T-cell (primary cell): ENCODE results near the gene AGPAT4. TPM values are rescaled to one million over a fixed set of nuclear protein-coding genes. Genes with fewer than 3 reads are reported as not detected.

ENCODE experiments used
- ATAC-seq, 4 experiments: fragments of 200-7000 bp in 3 of 4; fragments of 150-1000 bp in 1 of 4; cut with Tn5 transposase; replicated peaks in 1 of 4; 1 replicate in 3 of 4; 2 replicates in 1 of 4; pipeline ENCODE4 v1.10.0; 2021; ENCODE audit warnings: moderate library complexity in 3 of 4, mild to moderate bottlenecking in 2 of 4, moderate number of reproducible peaks in 1 of 4
- CTCF ChIA-PET, 2 donors: fragments of 300-600 bp; sonication (Branson Sonifier 250); formaldehyde crosslinking; loops; one replicate each; lab custom pipeline; 2022; ENCODE audit warnings: antibody characterized with exemption in 2 of 2; lab: Charles Lee
- POLR2A ChIA-PET, 2 donors: fragments of 300-600 bp; sonication (Branson Sonifier 250); formaldehyde crosslinking; loops; one replicate each; lab custom pipeline; 2022; ENCODE audit warnings: antibody characterized with exemption in 2 of 2; lab: Charles Lee
- DNase-seq, 35 experiments: peaks; one replicate each; pipeline versions ENCODE4 v3.0.0 to v3.0.0-alpha.2; 2013 to 2023
- H3K27ac ChIP-seq: one replicate; pipeline ENCODE4 v1.5.1; 2013; ENCODE audit warnings: low read length
- H3K27me3 ChIP-seq, 2 experiments: replicated peaks in 1 of 2; 1 replicate in 1 of 2; 2 replicates in 1 of 2; pipeline versions ENCODE4 v1.6.1 to v1.7.0; 2013; ENCODE audit warnings: low read length in 1 of 2, mixed read lengths in 1 of 2; ENCODE audit not compliant: control insufficient read depth in 2 of 2, insufficient read depth in 2 of 2; ENCODE audit errors: extremely low read depth in 1 of 2
- H3K36me3 ChIP-seq, 2 donors: 1 replicate in 1 of 2; 2 replicates in 1 of 2; pipeline versions ENCODE4 v1.6.1 to v1.7.0; 2013; ENCODE audit warnings: low read length in 1 of 2; ENCODE audit not compliant: control insufficient read depth in 2 of 2, insufficient read depth in 1 of 2; ENCODE audit errors: extremely low read depth in 1 of 2
- H3K4me1 ChIP-seq, 2 experiments: 1 replicate in 1 of 2; 2 replicates in 1 of 2; pipeline versions ENCODE4 v1.6.1 to v1.7.0; 2013; ENCODE audit warnings: low read length in 2 of 2, mixed read lengths in 1 of 2; ENCODE audit not compliant: insufficient read depth in 2 of 2, control insufficient read depth in 1 of 2; ENCODE audit errors: extremely low read depth in 1 of 2
- H3K4me3 ChIP-seq, 2 donors: 1 replicate in 1 of 2; 2 replicates in 1 of 2; pipeline versions ENCODE4 v1.5.1 to v1.7.0; 2013; ENCODE audit warnings: mild to moderate bottlenecking in 2 of 2, low read length in 1 of 2, moderate library complexity in 1 of 2; ENCODE audit not compliant: control insufficient read depth in 1 of 2; ENCODE audit errors: extremely low read depth in 1 of 2
- H3K9me3 ChIP-seq: 2 replicates; pipeline ENCODE4 v1.7.0; 2013
- H3K27ac Mint-ChIP-seq, 2 donors: one replicate each; pipeline ENCODE4 v1.8.0; 2020 to 2021; ENCODE audit warnings: mild to moderate bottlenecking in 2 of 2, mixed read lengths in 2 of 2
- H3K27me3 Mint-ChIP-seq, 2 donors: one replicate each; pipeline ENCODE4 v1.8.0; 2021 to 2022; ENCODE audit warnings: mixed read lengths in 2 of 2
- H3K36me3 Mint-ChIP-seq: one replicate; pipeline ENCODE4 v1.8.0; 2021; ENCODE audit warnings: mixed read lengths
- H3K4me1 Mint-ChIP-seq, 3 donors: one replicate each; pipeline ENCODE4 v1.8.0; 2020 to 2022; ENCODE audit warnings: mixed read lengths in 3 of 3, mild to moderate bottlenecking in 1 of 3
- H3K4me3 Mint-ChIP-seq, 3 donors: one replicate each; pipeline ENCODE4 v1.8.0; 2020 to 2022; ENCODE audit warnings: mild to moderate bottlenecking in 3 of 3, mixed read lengths in 3 of 3, moderate library complexity in 3 of 3
- H3K9me3 Mint-ChIP-seq, 3 donors: one replicate each; pipeline ENCODE4 v1.8.0; 2020 to 2022; ENCODE audit warnings: mixed read lengths in 3 of 3
- WGBS: methylation state at CpG from one replicate; pipeline ENCODE4 v1.1.5; 2013; ENCODE audit warnings: missing lambda C conversion rate; ENCODE audit not compliant: insufficient coverage; 5-methylcytosine and 5-hydroxymethylcytosine counted together
- total RNA-seq, 35 experiments: library from RNA in 6 of 35; stranded (reverse) in 6 of 35; fragments of 120-200 nt in 1 of 35; gene quantifications; one replicate each; pipeline versions ENCODE4 v1.2.1 to v1.2.4 and lab custom pipeline; 2013 to 2026

AGPAT4 gene
- total RNA-seq, 5 donors from 2014 or later (not counting 1 experiment from before 2014, with no cell fraction given), result 5.6 to 15.0 (median 6.3) TPM

GRCh38 chr6:161194374-161194773 is 79.5 kb downstream of the AGPAT4 start:
- Histone ChIP-seq H3K4me3 (no peak overlapping the region), H3K4me1 (no peaks in the 10 kb centered on the region), H3K27ac (no peak overlapping the region), H3K9me3 (no peaks in the 10 kb centered on the region), H3K36me3 (no peaks in the 10 kb centered on the region), H3K27me3 (no peaks in the 10 kb centered on the region)
- ATAC-seq (no peak), DNase-seq (no peak)
- CTCF ChIA-PET, result no interaction called here
- WGBS, result 100% methylated on average over 3 of the region's 4 CpGs
- H3K4me3 Mint-ChIP-seq, result no peak overlapping the region
- H3K27me3 Mint-ChIP-seq, result no peaks in the 10 kb centered on the region
- POLR2A ChIA-PET, result interaction anchor here in 1 of 2 donors (0.5 kb wide), 1 partner anchor 1184 kb away, joined by 3 read pairs; no protein-coding TSS in a partner anchor
- peaks cover 29% of the 10 kb centered on the region for H3K36me3 Mint-ChIP-seq
- H3K27ac Mint-ChIP-seq, result no peak overlapping the region
- H3K4me1 Mint-ChIP-seq, result no peaks in the 10 kb centered on the region
- peaks cover 0 to 14% (median 10%) of the 10 kb centered on the region in 3 donors for H3K9me3 Mint-ChIP-seq

GRCh38 chr6:161192636-161193411 is 81.0 kb downstream of the AGPAT4 start:
- POLR2A ChIA-PET, result interaction anchor here (0.6 kb wide), 2 partner anchors 25 to 69 kb away, joined by 3 to 9 read pairs; no protein-coding TSS in a partner anchor
- H3K4me1 ChIP-seq, result no peaks in the 10 kb centered on the region
- H3K27ac ChIP-seq, result no peak overlapping the region
- H3K4me1 Mint-ChIP-seq, result no peaks in the 10 kb centered on the region
- H3K36me3 Mint-ChIP-seq, result peaks cover 30% of the 10 kb centered on the region
- DNase-seq (no peak), ATAC-seq (no peak)
- H3K4me3 ChIP-seq, result no peak overlapping the region
- no peak overlapping the region for H3K4me3 Mint-ChIP-seq
- CTCF ChIA-PET, result no interaction called here
- no peaks in the 10 kb centered on the region for H3K27me3 Mint-ChIP-seq
- H3K9me3 ChIP-seq, result no peaks in the 10 kb centered on the region
- H3K27ac Mint-ChIP-seq, result no peak overlapping the region
- H3K36me3 ChIP-seq, result no peaks in the 10 kb centered on the region
- no peaks in the 10 kb centered on the region for H3K27me3 ChIP-seq
- peaks cover 0 to 14% (median 10%) of the 10 kb centered on the region in 3 donors for H3K9me3 Mint-ChIP-seq
- no CpG with 5 or more reads among the region's 5 CpGs for WGBS

GRCh38 chr6:161191671-161192070 is 82.2 kb downstream of the AGPAT4 start:
- H3K36me3 ChIP-seq, result no peaks in the 10 kb centered on the region
- no peak for ATAC-seq
- no peak overlapping the region for H3K4me3 Mint-ChIP-seq
- H3K9me3 Mint-ChIP-seq, result peaks cover 0 to 14% (median 10%) of the 10 kb centered on the region in 3 donors
- H3K4me1 ChIP-seq, result no peaks in the 10 kb centered on the region
- ChIA-PET CTCF (no interaction called here), POLR2A (no interaction called here)
- H3K27me3 ChIP-seq, result no peaks in the 10 kb centered on the region
- peaks cover 33% of the 10 kb centered on the region for H3K36me3 Mint-ChIP-seq
- no peak overlapping the region for H3K27ac Mint-ChIP-seq
- no peak overlapping the region for H3K4me3 ChIP-seq
- DNase-seq, result no peak
- H3K27me3 Mint-ChIP-seq, result no peaks in the 10 kb centered on the region
- no peak overlapping the region for H3K27ac ChIP-seq
- no peaks in the 10 kb centered on the region for H3K9me3 ChIP-seq
- H3K4me1 Mint-ChIP-seq, result peaks cover 0 to 7% (median 0%) of the 10 kb centered on the region in 3 donors

- Mint-ChIP-seq H3K4me1 (peaks cover 0 to 14% (median 2%) of the 10 kb centered on the region in 3 donors), H3K27ac (no peak overlapping the region), H3K9me3 (peaks cover 0 to 14% (median 10%) of the 10 kb centered on the region in 3 donors), H3K36me3 (peaks cover 35% of the 10 kb centered on the region), H3K4me3 (no peak overlapping the region), H3K27me3 (no peaks in the 10 kb centered on the region)
- H3K27ac ChIP-seq, result no peak overlapping the region
- ATAC-seq, result no peak
- H3K36me3 ChIP-seq, result no peaks in the 10 kb centered on the region
- H3K9me3 ChIP-seq, result no peaks in the 10 kb centered on the region
- DNase-seq, result no peak
- H3K4me1 ChIP-seq, result no peaks in the 10 kb centered on the region
- CTCF ChIA-PET, result no interaction called here
- no CpG with 5 or more reads among the region's 2 CpGs for WGBS
- POLR2A ChIA-PET, result no interaction called here
- H3K27me3 ChIP-seq, result no peaks in the 10 kb centered on the region
- no peak overlapping the region for H3K4me3 ChIP-seq
Measured at GRCh38 chr6:161191007-161191406, 82.9 kb downstream of the AGPAT4 start.

- Mint-ChIP-seq H3K27ac (no peak overlapping the region), H3K36me3 (peaks cover 38% of the 10 kb centered on the region), H3K4me1 (peaks cover 0 to 14% (median 2%) of the 10 kb centered on the region in 3 donors), H3K9me3 (peaks cover 0 to 14% (median 10%) of the 10 kb centered on the region in 3 donors), H3K27me3 (no peaks in the 10 kb centered on the region), H3K4me3 (no peak overlapping the region)
- Histone ChIP-seq H3K4me3 (no peak overlapping the region), H3K4me1 (no peaks in the 10 kb centered on the region), H3K27ac (no peak overlapping the region), H3K27me3 (no peaks in the 10 kb centered on the region), H3K9me3 (no peaks in the 10 kb centered on the region), H3K36me3 (no peaks in the 10 kb centered on the region)
- CTCF ChIA-PET, result interaction anchor here in 1 of 2 donors (0.6 kb wide), 1 partner anchor 15 kb away, joined by 4 read pairs; no protein-coding TSS in a partner anchor
- WGBS, result 83% methylated on average over 2 of the region's 4 CpGs
- POLR2A ChIA-PET, result interaction anchor here in 1 of 2 donors (0.6 kb wide), 1 partner anchor 20 kb away, joined by 5 read pairs; no protein-coding TSS in a partner anchor
- ATAC-seq (no peak), DNase-seq (no peak)
Measured at GRCh38 chr6:161189891-161190290, 84.0 kb downstream of the AGPAT4 start.

GRCh38 chr6:161188547-161189465 is 85.1 kb downstream of the AGPAT4 start:
- Histone ChIP-seq H3K36me3 (no peaks in the 10 kb centered on the region), H3K4me1 (no peaks in the 10 kb centered on the region), H3K27me3 (no peaks in the 10 kb centered on the region), H3K27ac (no peak overlapping the region), H3K9me3 (no peaks in the 10 kb centered on the region), H3K4me3 (no peak overlapping the region)
- ChIA-PET CTCF (no interaction called here), POLR2A (no interaction called here)
- peaks cover 0 to 14% (median 2%) of the 10 kb centered on the region in 3 donors for H3K4me1 Mint-ChIP-seq
- peaks cover 40% of the 10 kb centered on the region for H3K36me3 Mint-ChIP-seq
- DNase-seq (no peak), ATAC-seq (no peak)
- no peak overlapping the region for H3K27ac Mint-ChIP-seq
- H3K4me3 Mint-ChIP-seq, result no peak overlapping the region
- peaks cover 0 to 14% (median 10%) of the 10 kb centered on the region in 3 donors for H3K9me3 Mint-ChIP-seq
- WGBS, result 96% methylated on average over 8 of the region's 19 CpGs
- H3K27me3 Mint-ChIP-seq, result no peaks in the 10 kb centered on the region
